HG02588 (cell line): Measurements from ENCODE around the gene ZNF436.
"Not testable (repeated sequence)": the region's sequence is repeated elsewhere in the genome, so short reads cannot be mapped to it uniquely, and the experiment has no call there.

Source experiments
- ATAC-seq: cut with Tn5 transposase; IDR thresholded peaks from one replicate; pipeline ENCODE4 v1.9.1; 2021; ENCODE audit warnings: mild to moderate bottlenecking, moderate library complexity; ENCODE audit not compliant: unreplicated experiment

Gene ZNF436

GRCh38 chr1:23330846-23331245 lies 38.8 kb downstream of the ZNF436 start:
- no peak for ATAC-seq

DNA sequence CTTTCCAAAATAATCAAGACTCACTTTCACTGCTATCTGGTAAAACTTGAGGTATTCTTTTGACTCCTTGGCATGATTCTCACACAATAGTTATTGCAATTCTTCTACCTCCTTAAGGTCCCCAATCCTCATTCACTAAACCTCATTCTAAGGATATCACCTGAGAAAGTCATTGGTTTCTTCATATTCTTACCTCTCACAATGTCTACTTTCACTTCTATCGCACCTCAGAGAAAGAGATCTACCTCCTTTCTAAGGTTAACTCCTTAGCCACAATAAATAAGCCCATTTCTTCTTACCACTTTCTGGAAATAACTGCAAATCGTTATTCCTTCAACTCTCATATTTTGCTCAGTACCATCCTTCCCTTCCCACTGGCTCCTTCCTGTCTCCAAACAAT lies 44.2 kb downstream of the ZNF436 start:
- ATAC-seq, result no peak

- ATAC-seq, result no peak
Measured at GRCh38 chr1:23322770-23323169, 46.9 kb downstream of the ZNF436 start.

GRCh38 chr1:23310280-23310679 lies 59.4 kb downstream of the ZNF436 start:
- ATAC-seq, result not testable (repeated sequence)
